Endodermal cell (in vitro differentiated cells): ENCODE measurements around the gene EDN1. TPM values are rescaled to one million over a fixed set of nuclear protein-coding genes. Genes with fewer than 3 reads are reported as not detected.

Source experiments
- DNase-seq: peaks from one replicate; pipeline ENCODE4 v3.0.0-alpha.2; 2017
- H3K27ac ChIP-seq: 2 replicates; pipeline ENCODE4 v1.5.1; 2013; ENCODE audit warnings: mild to moderate bottlenecking, low read depth, low read length, moderate library complexity
- H3K27me3 ChIP-seq: 2 replicates; pipeline ENCODE4 v1.6.1; 2013; ENCODE audit warnings: mild to moderate bottlenecking, low read length, moderate library complexity; ENCODE audit not compliant: insufficient read depth, control insufficient read depth, poor library complexity, severe bottlenecking
- H3K36me3 ChIP-seq: 2 replicates; pipeline ENCODE4 v1.7.0; 2013; ENCODE audit warnings: mild to moderate bottlenecking, low read length, moderate library complexity; ENCODE audit not compliant: control insufficient read depth, insufficient read depth
- H3K4me1 ChIP-seq: one replicate; pipeline ENCODE4 v1.7.0; 2013; ENCODE audit warnings: low read length; ENCODE audit not compliant: control insufficient read depth, insufficient read depth
- H3K4me3 ChIP-seq: 2 replicates; pipeline ENCODE4 v1.5.1; 2013; ENCODE audit warnings: mild to moderate bottlenecking, low read length, moderate library complexity
- H3K9ac ChIP-seq: 2 replicates; pipeline ENCODE4 v1.6.1; 2013; ENCODE audit warnings: mild to moderate bottlenecking, low read length, moderate library complexity; ENCODE audit not compliant: poor library complexity, severe bottlenecking; ENCODE audit errors: extremely low read depth
- H3K9me3 ChIP-seq: 2 replicates; pipeline ENCODE4 v1.6.1; 2013; ENCODE audit warnings: mild to moderate bottlenecking, low read length, moderate library complexity; ENCODE audit not compliant: control insufficient read depth
- H3K27ac Mint-ChIP-seq: 2 replicates; pipeline ENCODE4 v1.8.0; 2020; ENCODE audit warnings: mixed read lengths
- H3K27me3 Mint-ChIP-seq: 2 replicates; pipeline ENCODE4 v1.8.0; 2021; ENCODE audit warnings: mild to moderate bottlenecking, mixed read lengths; ENCODE audit not compliant: insufficient read depth
- H3K36me3 Mint-ChIP-seq: 2 replicates; pipeline ENCODE4 v1.8.0; 2020; ENCODE audit warnings: low read depth, mixed read lengths
- H3K4me1 Mint-ChIP-seq: 2 replicates; pipeline ENCODE4 v1.8.0; 2020; ENCODE audit warnings: mixed read lengths
- H3K4me3 Mint-ChIP-seq: 2 replicates; pipeline ENCODE4 v1.8.0; 2020; ENCODE audit warnings: mild to moderate bottlenecking, moderate library complexity, mixed read lengths
- H3K9me3 Mint-ChIP-seq: 2 replicates; pipeline ENCODE4 v1.8.0; 2020; ENCODE audit warnings: mild to moderate bottlenecking, mixed read lengths
- WGBS, 2 experiments: methylation state at CpG; one replicate each; pipeline versions ENCODE4 v1.1.5 to v1.1.7; 2013; ENCODE audit warnings: missing lambda C conversion rate in 2 of 2, mixed read lengths in 1 of 2; ENCODE audit not compliant: insufficient coverage in 1 of 2, insufficient read length in 1 of 2; 5-methylcytosine and 5-hydroxymethylcytosine counted together
- total RNA-seq, 2 donors: library from RNA; stranded (reverse); fragmentation: NEBNext Ultra II Directional in 1 of 2; extraction: Animal tissue kit (Norgen Biotek cat#: 25700) in 1 of 2; gene quantifications; 2 replicates in 1 of 2; 3 replicates in 1 of 2; pipeline ENCODE4 v1.2.1, GENCODE V29; 2021
- TF ChIP-seq, protein P1 (sequence below): fragments of 200-600 bp; sonication (generic); conservative IDR thresholded peaks from 2 replicates; pipeline ENCODE4 v1.5.0; 2021; ENCODE audit warnings: antibody characterized with exemption, mild to moderate bottlenecking

Gene EDN1
- total RNA-seq, 2 donors from 2014 or later = 0.27 to 0.46 TPM

DNA sequence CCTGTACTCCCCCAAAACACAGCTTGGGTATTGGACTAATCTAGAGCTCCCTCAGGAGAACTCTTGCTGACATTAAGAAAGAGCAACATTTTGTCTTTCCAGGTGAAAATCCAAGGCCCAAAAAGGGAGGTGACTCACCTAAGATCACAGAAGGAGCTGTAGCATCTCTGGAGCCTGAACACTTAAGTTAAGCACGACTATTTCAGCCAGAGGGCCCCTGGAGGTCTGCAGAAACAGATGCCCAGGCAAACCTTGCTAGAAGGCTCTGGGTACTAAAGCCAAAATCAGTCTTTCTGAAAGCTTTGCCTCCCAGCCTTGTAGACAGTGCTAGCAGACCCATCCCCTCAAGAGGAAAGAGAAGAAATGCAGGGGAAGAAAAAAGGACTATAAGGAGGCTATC is 8.8 kb downstream of the EDN1 start:
- Histone ChIP-seq H3K27me3 (peaks cover 9% of the 10 kb centered on the region), H3K36me3 (no peaks in the 10 kb centered on the region), H3K9ac (no peak overlapping the region), H3K4me3 (no peak overlapping the region), H3K4me1 (no peaks in the 10 kb centered on the region), H3K27ac (no peak overlapping the region), H3K9me3 (no peaks in the 10 kb centered on the region)
- DNase-seq = no peak
- Mint-ChIP-seq H3K27ac (no peak overlapping the region), H3K27me3 (peaks cover 18% of the 10 kb centered on the region), H3K4me1 (no peaks in the 10 kb centered on the region), H3K9me3 (no peaks in the 10 kb centered on the region), H3K36me3 (no peaks in the 10 kb centered on the region), H3K4me3 (no peak overlapping the region)
- TF ChIP-seq, protein P1, sequence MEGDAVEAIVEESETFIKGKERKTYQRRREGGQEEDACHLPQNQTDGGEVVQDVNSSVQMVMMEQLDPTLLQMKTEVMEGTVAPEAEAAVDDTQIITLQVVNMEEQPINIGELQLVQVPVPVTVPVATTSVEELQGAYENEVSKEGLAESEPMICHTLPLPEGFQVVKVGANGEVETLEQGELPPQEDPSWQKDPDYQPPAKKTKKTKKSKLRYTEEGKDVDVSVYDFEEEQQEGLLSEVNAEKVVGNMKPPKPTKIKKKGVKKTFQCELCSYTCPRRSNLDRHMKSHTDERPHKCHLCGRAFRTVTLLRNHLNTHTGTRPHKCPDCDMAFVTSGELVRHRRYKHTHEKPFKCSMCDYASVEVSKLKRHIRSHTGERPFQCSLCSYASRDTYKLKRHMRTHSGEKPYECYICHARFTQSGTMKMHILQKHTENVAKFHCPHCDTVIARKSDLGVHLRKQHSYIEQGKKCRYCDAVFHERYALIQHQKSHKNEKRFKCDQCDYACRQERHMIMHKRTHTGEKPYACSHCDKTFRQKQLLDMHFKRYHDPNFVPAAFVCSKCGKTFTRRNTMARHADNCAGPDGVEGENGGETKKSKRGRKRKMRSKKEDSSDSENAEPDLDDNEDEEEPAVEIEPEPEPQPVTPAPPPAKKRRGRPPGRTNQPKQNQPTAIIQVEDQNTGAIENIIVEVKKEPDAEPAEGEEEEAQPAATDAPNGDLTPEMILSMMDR = no peak
- WGBS, 2 experiments = 70 to 100% methylated on average over 1 of the region's 1 CpG

DNA sequence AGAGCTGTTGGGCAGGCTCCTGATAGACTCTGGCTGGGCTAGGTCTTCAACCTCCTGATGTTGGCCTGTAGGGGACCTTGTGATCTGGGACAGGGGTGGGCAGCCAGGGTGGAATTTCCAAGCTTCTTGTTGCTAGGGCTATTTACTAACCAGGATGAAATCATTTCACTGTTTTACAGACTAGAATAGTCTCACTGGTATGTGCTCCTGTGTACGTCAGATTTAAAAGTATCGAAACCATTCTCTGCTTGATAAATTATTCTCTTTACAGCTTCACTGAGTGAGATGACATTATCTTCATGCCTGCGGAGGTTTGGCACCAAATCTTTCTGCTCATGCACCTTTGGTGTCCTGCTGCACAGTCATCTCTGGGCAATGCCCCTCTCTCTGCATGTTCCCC is 10.9 kb downstream of the EDN1 start:
- H3K27me3 Mint-ChIP-seq = peaks cover 13% of the 10 kb centered on the region
- no peak overlapping the region for H3K4me3 Mint-ChIP-seq
- Histone ChIP-seq H3K4me1 (no peaks in the 10 kb centered on the region), H3K36me3 (no peaks in the 10 kb centered on the region), H3K9me3 (no peaks in the 10 kb centered on the region), H3K27me3 (no peaks in the 10 kb centered on the region), H3K9ac (no peak overlapping the region), H3K27ac (no peak overlapping the region), H3K4me3 (no peak overlapping the region)
- no peak for DNase-seq
- WGBS, 2 experiments = 81 to 94% methylated on average over 3 of the region's 3 CpGs
- H3K36me3 Mint-ChIP-seq = no peaks in the 10 kb centered on the region
- H3K4me1 Mint-ChIP-seq = no peaks in the 10 kb centered on the region
- H3K27ac Mint-ChIP-seq = no peak overlapping the region
- TF ChIP-seq, protein P1 = no peak
- no peaks in the 10 kb centered on the region for H3K9me3 Mint-ChIP-seq

DNA sequence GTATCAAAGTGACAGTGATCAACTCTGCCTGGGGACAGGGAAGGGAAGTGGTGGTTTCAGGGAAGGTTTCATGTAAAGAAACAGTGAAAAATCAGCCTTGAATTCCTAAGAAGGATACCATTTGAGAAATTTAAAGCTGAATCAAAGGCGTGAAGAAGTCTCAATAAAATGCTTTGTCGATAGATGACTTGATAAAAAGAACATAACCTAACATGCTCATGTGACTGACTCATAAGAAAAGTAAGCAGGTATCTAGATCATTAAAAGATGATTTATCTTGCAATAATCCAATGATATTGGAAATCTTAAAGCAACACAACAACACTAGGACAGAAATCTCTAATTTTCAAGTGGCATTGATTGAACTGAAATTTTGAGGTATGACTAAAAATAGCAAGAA is 14.3 kb downstream of the EDN1 start:
- H3K36me3 ChIP-seq = no peaks in the 10 kb centered on the region
- TF ChIP-seq, protein P1 = no peak
- H3K9me3 ChIP-seq = peaks cover 9% of the 10 kb centered on the region
- no peak overlapping the region for H3K9ac ChIP-seq
- 100% methylated on average over 1 to 2 of the region's 2 CpGs for WGBS, 2 experiments
- peaks cover 2% of the 10 kb centered on the region for H3K27me3 Mint-ChIP-seq
- H3K36me3 Mint-ChIP-seq = no peaks in the 10 kb centered on the region
- no peaks in the 10 kb centered on the region for H3K4me1 ChIP-seq
- H3K9me3 Mint-ChIP-seq = no peaks in the 10 kb centered on the region
- H3K27me3 ChIP-seq = no peaks in the 10 kb centered on the region
- H3K4me3 Mint-ChIP-seq = no peak overlapping the region
- H3K4me3 ChIP-seq = no peak overlapping the region
- H3K27ac ChIP-seq = no peak overlapping the region
- H3K27ac Mint-ChIP-seq = no peak overlapping the region
- H3K4me1 Mint-ChIP-seq = no peaks in the 10 kb centered on the region
- DNase-seq = no peak
